NCI-H2029 treated with DMSO at 0.1 percent for 48 hours (cell line): ENCODE results near the gene CTAG1A.
A peak's percentile ranks its signal among the peaks of the same experiment; 100 is the strongest.
"Not testable (repeated sequence)": the region's sequence is repeated elsewhere in the genome, so short reads cannot be mapped to it uniquely, and the experiment has no call there.

ENCODE experiments used
- DNase-seq: peaks from one replicate; lab custom pipeline; 2025; lab: John Stamatoyannopoulos, UW

CTAG1A gene

GRCh38 chrX:154573061-154573460 is 11.9 kb upstream of the CTAG1A start:
- not testable (repeated sequence) for DNase-seq

GRCh38 chrX:154575076-154575475 is 9.9 kb upstream of the CTAG1A start:
- not testable (repeated sequence) for DNase-seq

- DNase-seq, result not testable (repeated sequence)
Measured at GRCh38 chrX:154582994-154583393, 1.9 kb upstream of the CTAG1A start.

- DNase-seq, result not testable (repeated sequence)
Measured at GRCh38 chrX:154590415-154590814, 5.5 kb downstream of the CTAG1A start.

GRCh38 chrX:154592505-154592904 is 7.6 kb downstream of the CTAG1A start:
- DNase-seq, result no peak

- DNase-seq, result no peak
Measured at GRCh38 chrX:154593201-154593600, 8.3 kb downstream of the CTAG1A start.

- no peak for DNase-seq
Measured at GRCh38 chrX:154594491-154594890, 9.6 kb downstream of the CTAG1A start.

- DNase-seq, result no peak
Measured at GRCh38 chrX:154595559-154596249, 10.8 kb downstream of the CTAG1A start.

- no peak for DNase-seq
Measured at GRCh38 chrX:154596290-154596929, 11.5 kb downstream of the CTAG1A start.

GRCh38 chrX:154597221-154597620 is 12.3 kb downstream of the CTAG1A start:
- no peak for DNase-seq

GRCh38 chrX:154598656-154599055 is 13.7 kb downstream of the CTAG1A start:
- DNase-seq, result no peak

GRCh38 chrX:154599531-154599930 is 14.6 kb downstream of the CTAG1A start:
- DNase-seq, result no peak

- DNase-seq, result no peak
Measured at GRCh38 chrX:154600759-154601374, 15.9 kb downstream of the CTAG1A start.

- no peak for DNase-seq
Measured at GRCh38 chrX:154602226-154602625, 17.3 kb downstream of the CTAG1A start.

- DNase-seq, result no peak
Measured at GRCh38 chrX:154602766-154603437, 18.0 kb downstream of the CTAG1A start.

- DNase-seq, result peak; percentile 9
Measured at GRCh38 chrX:154603438-154604430, 18.8 kb downstream of the CTAG1A start.

GRCh38 chrX:154605566-154605965 is 20.6 kb downstream of the CTAG1A start:
- DNase-seq, result no peak

GRCh38 chrX:154607370-154607769 is 22.4 kb downstream of the CTAG1A start:
- peak; percentile 79 for DNase-seq

GRCh38 chrX:154607976-154608375 is 23.0 kb downstream of the CTAG1A start:
- not testable (repeated sequence) for DNase-seq

- not testable (repeated sequence) for DNase-seq
Measured at GRCh38 chrX:154608823-154609222, 23.9 kb downstream of the CTAG1A start.

GRCh38 chrX:154611146-154611545 is 26.2 kb downstream of the CTAG1A start:
- DNase-seq, result not testable (repeated sequence)
